HG02884 (cell line): ENCODE measurements around the gene ANKRD52.
"Not testable (repeated sequence)": the region's sequence is repeated elsewhere in the genome, so short reads cannot be mapped to it uniquely, and the experiment has no call there.

Experiments
- ATAC-seq: cut with Tn5 transposase; IDR thresholded peaks from one replicate; pipeline ENCODE4 v1.9.1; 2021; ENCODE audit warnings: mild to moderate bottlenecking, moderate library complexity; ENCODE audit not compliant: unreplicated experiment

The ANKRD52 gene

DNA sequence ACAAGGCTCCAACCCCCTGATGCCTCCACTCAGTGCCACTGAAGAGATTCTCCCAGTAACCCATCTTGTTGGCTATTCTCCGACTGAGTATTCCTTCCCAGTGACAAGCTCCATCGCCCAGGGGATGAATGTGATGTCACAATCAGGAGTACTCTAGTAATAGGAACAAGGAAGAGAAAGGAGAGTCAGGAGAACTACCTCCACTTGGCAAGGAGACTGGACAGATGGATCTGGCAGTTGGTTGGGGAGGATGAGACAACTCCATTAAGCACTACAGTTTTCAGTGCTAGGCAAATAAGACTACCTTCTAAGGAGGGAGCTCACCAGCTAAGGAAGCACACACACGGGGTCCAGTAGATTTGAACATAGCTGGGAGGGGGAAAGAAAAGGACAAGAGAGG, 41.7 kb downstream of the ANKRD52 start:
- ATAC-seq, result no peak

DNA sequence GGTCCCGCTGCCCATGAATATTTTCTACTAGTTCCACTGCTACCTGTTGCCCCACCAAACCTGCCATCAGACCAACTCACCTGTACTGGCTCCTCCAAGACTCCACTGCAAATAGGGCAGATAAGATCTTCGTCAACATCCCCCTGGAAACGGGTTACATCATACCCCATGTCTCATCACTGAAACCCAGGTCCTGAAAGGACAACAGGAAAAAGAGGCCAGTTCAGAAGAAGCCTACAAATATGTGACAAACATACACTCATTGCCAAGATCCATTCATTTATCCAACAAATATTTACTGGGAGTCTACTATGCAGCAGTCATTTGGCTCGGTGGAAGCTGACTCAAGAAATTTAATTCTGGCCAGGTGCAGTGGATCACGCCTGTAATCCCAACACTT, 44.3 kb downstream of the ANKRD52 start:
- ATAC-seq, result no peak

DNA sequence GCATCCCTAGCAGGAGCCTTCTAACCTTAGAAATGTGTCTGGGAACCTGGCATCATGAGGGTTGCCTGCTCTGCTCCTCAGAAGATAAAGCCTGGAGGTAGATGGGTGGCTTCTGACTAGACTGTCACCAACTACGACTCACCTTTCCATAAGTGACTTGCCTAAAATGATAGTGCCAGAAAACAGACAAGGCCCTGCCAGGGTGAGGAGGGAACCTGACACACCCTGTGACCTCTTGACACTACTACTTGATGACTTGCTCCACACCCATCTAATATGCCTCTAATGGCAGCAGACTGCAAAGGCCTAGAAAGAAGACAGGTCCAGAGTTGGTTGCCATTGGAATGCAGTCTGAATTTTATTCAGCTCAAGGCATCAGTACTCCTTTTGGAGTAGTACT, 45.8 kb downstream of the ANKRD52 start:
- no peak for ATAC-seq

GRCh38 chr12:56208006-56208405, 50.2 kb downstream of the ANKRD52 start:
- no peak for ATAC-seq

DNA sequence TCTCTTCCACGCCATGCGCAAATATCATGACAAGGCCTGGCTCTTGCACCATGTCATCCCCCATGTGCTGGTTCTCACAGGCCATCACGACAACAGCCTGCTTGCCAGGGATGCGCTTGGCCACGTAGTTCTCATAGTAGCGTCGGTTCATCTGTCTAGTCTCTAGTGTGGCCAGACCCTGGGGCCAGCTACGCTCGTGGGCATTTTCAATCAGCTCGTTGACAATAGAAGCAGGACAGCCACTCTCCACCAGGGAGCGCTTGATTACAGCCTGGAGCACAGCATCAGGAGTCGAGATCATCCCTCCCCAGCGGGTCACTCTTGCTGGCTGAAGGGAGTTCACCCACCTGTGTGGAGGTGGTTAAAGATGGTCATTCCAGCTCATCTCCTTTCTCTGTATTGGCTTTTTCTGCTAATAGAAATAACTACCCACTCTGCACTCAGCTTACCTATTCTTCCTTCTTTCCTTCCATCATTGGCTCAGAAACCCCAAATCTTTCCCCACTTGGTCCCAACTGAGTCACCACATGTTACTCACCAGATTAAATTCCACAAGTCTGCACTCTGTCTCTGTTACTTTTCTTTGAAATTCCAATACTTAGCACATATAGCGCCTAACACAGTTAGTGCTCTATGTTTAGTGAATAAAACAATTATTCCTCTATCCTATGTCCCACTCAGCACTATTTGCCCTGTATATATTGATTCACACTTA, 51.6 kb downstream of the ANKRD52 start:
- ATAC-seq, result no peak

GRCh38 chr12:56205445-56205844, 52.7 kb downstream of the ANKRD52 start:
- no peak for ATAC-seq

DNA sequence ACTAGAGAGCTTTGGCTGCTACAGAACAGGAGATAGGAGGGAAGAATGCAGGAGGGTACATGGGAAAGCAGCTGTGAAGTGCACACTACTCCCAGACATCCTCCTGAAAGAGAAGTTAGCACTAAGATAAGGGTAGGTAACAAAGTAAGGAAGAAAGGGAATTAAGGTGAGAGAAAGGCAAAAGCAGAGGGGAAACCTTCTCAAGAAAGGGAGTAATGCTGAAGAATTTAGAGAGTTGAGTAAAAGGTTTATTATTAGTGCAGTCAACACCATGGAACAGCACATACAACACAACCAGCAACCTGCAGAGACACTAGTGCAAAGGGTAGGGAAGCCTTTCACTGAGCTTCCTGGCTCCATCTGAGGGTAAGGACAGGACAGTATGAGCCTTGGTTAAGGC, 53.9 kb downstream of the ANKRD52 start:
- ATAC-seq, result no peak

DNA sequence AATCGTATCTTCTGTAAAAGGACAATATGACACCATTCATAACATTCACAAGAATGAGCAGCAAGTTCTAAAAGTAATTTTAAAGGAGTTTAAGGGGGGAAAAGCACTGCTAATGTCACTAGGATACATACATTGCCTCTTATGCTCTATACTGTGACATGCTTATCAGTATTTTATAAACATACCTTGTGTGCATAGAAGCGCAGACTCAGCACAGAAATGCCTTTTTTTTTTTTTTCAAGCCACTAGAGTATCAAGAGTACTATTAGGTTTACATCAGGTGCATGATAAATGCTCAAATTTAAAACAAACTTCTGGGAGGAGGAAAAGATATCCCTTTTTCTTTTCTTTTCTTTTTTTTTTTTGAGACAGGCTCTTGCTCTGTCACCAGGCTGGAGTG, 55.3 kb downstream of the ANKRD52 start:
- no peak for ATAC-seq

- no peak for ATAC-seq
Measured at GRCh38 chr12:56202366-56202765, 55.8 kb downstream of the ANKRD52 start.

DNA sequence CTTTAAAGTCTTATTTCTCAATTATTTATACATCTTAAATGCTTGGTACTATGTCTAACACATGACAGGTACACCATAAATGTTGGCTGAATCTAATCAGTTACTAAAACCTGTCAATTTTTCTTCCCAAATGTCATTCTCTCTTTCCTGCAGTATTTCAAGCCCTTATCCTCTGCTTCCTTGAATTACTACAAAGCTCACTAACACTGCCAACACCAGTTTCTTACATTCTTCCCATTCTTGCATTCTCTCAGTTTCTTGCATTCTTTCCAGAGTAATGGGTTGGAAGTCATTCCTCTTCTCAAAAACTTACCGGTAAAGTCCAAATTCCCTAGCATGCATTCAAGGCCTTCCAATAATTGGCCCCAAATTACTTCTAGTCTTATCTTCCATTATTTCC, 59.3 kb downstream of the ANKRD52 start:
- ATAC-seq, result no peak

- ATAC-seq, result no peak
Measured at GRCh38 chr12:56197921-56198635, 60.1 kb downstream of the ANKRD52 start.

- not testable (repeated sequence) for ATAC-seq
Measured at GRCh38 chr12:56196818-56197550, 61.2 kb downstream of the ANKRD52 start.

DNA sequence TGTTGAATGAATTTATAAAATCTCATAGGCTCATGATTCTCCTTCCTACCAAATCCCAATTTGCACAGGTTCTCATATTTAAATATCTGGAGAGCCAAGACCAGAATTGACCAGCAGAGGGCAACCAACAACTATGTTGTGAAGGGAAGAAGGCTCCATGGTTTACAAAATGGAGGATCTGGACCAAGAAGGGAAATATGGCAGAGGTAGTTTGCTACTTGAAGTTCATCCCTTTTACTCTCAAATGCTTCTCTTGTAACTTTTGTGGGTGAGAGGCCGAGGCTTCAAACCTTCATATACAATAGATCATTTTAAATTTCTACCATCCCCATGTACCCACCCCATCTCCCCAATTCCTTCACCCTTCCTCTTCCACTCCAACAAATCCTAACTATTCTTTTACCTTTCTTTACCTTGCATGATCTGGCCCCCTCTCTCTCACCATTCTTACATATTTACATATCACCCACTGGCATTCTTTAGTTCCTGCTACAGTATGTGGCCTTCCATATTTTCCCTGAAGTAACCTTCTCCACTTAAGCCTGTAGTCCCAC, 65.1 kb downstream of the ANKRD52 start:
- no peak for ATAC-seq

GRCh38 chr12:56192582-56192981, 65.6 kb downstream of the ANKRD52 start:
- no peak for ATAC-seq

- no peak for ATAC-seq
Measured at GRCh38 chr12:56190695-56191155, 67.5 kb downstream of the ANKRD52 start.

DNA sequence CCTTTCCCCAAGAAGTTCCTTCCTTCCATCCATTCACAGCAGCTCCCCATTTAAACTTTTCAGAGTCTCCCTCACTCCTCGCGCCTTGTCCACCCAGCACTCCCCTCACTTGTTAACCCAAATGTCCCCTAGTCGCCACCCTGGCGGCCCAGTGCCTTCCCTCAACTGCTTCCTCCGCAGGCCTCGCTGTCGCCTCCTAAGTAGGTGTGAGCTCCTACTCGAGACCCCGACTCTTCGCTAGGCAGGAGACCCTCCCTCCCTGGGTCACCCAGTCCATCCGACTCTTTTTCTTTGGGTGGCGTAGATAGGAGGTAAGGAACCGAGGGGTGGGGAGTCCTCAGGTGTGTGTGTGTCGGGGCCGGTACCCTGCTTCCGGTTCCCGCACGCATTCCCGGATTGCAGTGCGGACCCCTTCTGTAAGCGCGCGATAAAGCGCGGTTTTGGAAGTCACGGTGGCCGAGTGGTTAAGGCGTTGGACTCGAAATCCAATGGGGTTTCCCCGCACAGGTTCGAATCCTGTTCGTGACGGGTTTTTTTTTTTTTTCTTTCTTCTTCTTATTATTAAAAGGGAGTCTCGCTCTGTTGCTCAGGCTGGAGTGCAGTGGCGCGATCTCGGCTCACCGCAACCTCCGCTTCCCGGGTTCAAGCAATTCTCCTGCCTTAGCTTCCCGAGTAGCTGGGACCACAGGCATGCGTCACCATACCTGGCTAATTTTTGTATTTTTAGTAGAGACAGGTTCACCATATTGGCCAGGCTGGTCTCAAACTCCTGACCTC, 68.1 kb downstream of the ANKRD52 start:
- peak; percentile 36 for ATAC-seq

GRCh38 chr12:56189099-56189917, 68.9 kb downstream of the ANKRD52 start, which contains the start of gene SMARCC2:
TSS of gene SMARCC2 (minus strand) at chr12:56189483. CDS start at chr12:56189461, 22 bp downstream.
- ATAC-seq, result peak; percentile 53

DNA sequence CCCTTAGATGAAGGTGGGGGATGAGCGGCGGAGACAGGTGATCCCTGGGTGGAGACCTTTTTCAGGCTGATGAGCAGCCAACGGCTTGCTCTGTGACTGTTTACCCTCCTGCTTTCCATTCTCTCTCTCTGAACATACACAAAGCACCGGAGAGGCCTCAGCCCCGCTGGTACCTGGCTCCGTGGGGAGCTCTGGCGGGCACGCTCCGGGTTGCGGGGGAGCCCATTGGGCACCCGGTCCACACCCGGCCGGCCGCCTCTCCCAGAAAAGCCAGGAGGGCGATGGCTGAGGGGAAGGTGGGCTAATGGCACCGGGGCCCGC, 69.4 kb downstream of the ANKRD52 start:
- no peak for ATAC-seq

GRCh38 chr12:56188131-56188777, 69.9 kb downstream of the ANKRD52 start:
- ATAC-seq, result no peak
